Ovary (tissue), 3 donors: Measurements from ENCODE around the gene FARP2.

Source experiments
- CTCF ChIP-seq, 3 donors: fragments of 450-650 bp in 2 of 3; fragments of 200-600 bp in 1 of 3; IDR thresholded peaks; one replicate each; pipeline versions ENCODE4 v1.5.1 to v1.8.0; 2016 to 2022; ENCODE audit warnings: antibody characterized with exemption in 3 of 3, mild to moderate bottlenecking in 1 of 3
- EP300 ChIP-seq: sonication (generic); formaldehyde crosslinking; IDR thresholded peaks from one replicate; pipeline ENCODE4 v1.6.1; 2017; ENCODE audit warnings: antibody characterized with exemption
- POLR2A ChIP-seq: fragments of 450-650 bp; IDR thresholded peaks from one replicate; pipeline ENCODE4 v1.6.1; 2017; ENCODE audit warnings: antibody characterized with exemption, mild to moderate bottlenecking, moderate library complexity
- donor health status: DM: no; HTN: no; CAD: no.

DNA sequence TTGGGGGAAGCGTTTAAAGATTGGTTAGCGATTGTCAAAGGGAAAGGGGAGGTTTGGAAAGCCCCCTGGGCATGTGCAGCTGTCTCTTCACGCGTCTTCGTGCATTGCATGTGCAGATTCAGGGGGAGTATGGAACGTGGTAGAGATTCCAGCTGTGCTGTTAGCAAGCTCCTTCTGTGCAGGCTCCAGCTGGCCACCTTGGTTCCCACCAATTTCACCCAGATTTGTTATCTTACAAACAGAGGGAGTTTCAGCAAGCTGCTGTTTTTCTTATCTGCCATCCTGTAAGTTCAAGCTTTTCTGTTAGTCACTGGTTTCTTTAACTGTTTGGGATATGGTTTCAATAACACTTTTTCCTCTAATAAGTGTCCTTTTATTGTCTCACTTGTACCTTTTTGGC is 30.4 kb downstream of the FARP2 start:
- TF ChIP-seq CTCF (IDR thresholded peaks at IDR 0.05) = no peak
- TF ChIP-seq POLR2A = no peak
- no peak for TF ChIP-seq EP300
